ENCODE results near the gene DOCK7.

DOCK7 gene

DNA sequence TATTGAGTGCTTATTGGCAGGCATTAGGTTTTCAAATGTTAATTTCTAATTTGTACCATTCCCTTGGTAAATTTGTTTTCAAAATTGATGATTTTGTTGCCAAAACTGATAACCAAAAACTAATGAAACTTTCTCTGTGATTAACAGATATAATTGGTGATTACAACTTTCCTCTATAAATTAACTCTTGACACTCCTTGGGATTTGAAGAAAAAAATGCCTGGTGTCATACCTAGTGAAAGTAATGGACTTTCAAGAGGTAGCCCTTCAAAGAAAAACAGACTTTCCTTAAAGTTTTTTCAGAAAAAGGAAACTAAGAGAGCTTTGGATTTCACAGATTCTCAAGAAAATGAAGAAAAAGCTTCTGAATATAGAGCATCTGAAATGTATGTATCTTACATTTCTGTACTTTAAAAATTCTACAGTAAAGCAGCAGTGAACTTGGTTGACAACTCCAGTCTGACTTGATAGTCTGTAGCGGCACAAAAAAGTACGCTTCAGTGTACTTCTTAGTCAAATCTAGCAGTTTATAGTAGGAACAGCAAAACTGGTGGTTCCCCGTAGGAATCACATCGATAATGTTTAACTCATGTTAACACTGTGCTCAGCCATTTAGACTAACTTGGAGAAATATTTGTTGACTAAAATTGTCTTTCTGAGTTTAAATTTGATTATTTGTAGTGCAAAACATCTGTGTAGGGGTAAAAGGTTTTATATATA is 248.4 kb downstream of the DOCK7 start:
- DNase-seq = no peak

GRCh38 chr1:62438163-62438562 is 250.0 kb downstream of the DOCK7 start:
- no peak for DNase-seq

GRCh38 chr1:62437273-62437940 is 250.8 kb downstream of the DOCK7 start:
- DNase-seq = peak; percentile 83

GRCh38 chr1:62436466-62437272 is 251.5 kb downstream of the DOCK7 start, which contains the start of gene USP1:
Gene USP1 (plus strand): TSS chr1:62437049. CDS start chr1:62439868, 2,819 bp downstream.
- DNase-seq = peak; percentile 99

DNA sequence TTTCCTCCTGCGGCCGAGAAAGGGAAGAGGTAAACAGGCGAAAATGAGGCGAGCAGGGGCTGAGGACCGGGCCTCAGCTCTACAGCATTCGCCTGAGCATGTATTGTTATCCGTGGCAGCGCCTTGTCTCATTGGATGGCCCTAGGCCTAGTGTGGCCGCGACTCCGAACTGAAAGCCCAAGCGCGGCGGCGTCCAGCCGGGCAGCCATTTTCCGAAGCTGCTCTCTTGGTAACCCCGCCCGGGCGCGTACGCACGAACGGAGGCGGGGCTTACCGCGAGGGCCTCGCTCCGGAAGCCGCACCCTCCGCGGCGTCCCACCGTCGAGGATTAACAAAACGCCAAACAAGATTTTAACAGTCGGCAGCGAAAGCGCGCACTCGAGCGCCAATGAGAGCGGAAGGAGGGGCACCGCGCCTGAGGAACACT is 252.1 kb downstream of the DOCK7 start:
- peak; percentile 99 for DNase-seq

- DNase-seq = no peak
Measured at GRCh38 chr1:62435231-62436038, 252.8 kb downstream of the DOCK7 start.

DNA sequence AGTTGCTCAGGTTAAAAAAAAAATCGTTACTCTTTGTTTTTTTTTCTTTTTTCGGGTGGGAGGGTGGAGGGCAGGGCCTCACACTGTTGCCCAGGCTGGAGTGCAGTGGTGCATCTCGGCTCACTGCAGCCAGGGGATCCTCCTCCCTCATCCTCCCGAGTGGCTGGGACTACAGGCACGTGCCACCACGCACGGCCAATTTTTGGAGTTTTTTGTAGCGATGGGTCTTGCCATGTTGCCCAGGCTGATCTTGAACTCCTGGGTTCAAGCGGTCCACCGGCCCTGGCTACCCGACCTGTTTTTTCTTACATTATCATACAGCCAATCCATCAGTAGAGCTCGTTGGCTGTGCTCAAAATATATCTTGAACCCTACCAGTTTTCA is 253.6 kb downstream of the DOCK7 start:
- no peak for DNase-seq

DNA sequence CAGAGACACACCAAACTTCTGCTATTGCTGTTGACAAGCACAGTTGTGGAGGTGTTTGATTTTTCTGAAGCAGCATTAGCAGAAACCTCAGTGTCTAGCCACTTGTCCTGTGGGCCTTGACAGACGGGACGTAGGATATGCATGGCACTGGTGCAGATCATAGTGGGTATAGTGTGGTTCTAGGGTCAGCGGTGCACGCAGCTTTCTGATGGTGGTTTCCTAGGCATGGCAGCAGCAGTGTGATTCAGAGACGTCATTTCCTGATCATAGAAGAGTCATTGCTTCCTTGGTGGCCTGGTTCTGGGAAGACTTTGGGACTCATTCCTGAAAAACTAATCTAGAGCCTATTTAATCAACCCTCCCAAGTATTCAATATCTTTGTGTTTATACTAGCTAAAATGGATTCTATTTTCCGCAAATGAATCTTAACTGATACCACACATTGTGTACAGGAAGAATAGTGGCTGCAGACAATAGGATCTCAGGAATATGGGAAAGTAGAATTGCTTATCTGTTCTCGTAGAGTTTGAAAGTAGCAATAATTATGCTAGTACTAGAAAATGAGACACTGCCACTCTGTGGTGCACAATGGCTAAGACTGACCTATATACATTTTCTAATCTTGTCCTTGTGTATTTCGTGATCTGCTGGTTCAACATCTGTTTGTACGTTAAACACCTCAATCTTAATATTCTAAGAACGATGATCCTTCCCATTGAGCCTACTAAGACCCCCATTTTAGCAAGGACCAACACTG is 254.1 kb downstream of the DOCK7 start:
- DNase-seq = no peak

GRCh38 chr1:62429581-62429980 is 258.6 kb downstream of the DOCK7 start:
- no peak for DNase-seq

GRCh38 chr1:62428351-62428750 is 259.8 kb downstream of the DOCK7 start:
- no peak for DNase-seq

GRCh38 chr1:62426794-62427193 is 261.4 kb downstream of the DOCK7 start:
- no peak for DNase-seq

- no peak for DNase-seq
Measured at GRCh38 chr1:62426237-62426636, 261.9 kb downstream of the DOCK7 start.

- DNase-seq = no peak
Measured at GRCh38 chr1:62425041-62425440, 263.1 kb downstream of the DOCK7 start.

- no peak for DNase-seq
Measured at GRCh38 chr1:62424411-62424810, 263.8 kb downstream of the DOCK7 start.

DNA sequence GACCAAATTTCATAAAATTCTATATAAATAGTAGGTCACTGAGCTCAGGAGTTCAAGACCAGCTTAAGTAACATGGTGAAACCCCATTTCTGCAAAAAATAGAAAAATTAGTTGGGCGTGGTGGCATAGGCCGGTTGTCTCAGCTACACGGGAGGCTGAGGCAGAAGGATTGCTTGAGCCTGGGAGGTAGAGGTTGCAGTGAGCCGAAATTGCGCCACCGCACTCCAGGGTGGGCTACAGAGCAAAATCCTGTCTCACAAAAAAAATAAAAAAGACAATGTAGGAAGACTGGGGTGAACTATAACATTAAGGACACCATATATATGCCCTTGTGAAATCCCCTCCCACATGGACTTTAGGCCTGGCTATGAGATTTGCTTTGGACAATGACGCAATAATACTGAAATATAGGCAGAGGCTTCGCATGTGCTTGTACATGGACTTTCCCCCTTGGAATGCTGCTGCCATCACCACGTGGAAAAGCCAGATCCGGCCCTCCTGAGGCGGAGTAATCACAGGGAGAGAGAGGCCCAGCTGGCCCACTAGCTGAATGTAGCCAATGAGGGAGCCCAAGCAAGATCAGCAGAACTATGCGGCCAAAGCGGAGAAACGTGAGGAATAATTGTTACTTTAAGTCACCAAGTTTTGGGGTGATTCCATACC is 264.5 kb downstream of the DOCK7 start:
- DNase-seq = no peak

DNA sequence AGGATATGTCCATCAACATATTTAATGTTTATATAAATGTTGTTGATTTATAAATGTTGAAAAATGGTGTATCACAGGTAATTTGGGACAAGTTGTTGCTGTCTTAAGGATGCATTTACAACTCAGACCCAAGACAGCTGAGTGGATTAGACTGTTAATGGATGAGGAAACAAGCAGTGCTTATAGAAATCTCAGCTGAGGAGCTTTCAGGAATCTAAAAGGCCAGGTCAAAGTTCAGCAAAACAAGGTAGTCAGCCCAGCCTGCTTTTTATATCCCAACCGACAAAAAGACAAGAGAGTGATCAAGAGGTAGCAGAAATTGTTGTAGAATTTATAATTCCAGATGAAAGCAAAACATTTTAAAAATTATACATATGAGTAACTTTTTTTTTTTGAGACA is 268.0 kb downstream of the DOCK7 start:
- no peak for DNase-seq

DNA sequence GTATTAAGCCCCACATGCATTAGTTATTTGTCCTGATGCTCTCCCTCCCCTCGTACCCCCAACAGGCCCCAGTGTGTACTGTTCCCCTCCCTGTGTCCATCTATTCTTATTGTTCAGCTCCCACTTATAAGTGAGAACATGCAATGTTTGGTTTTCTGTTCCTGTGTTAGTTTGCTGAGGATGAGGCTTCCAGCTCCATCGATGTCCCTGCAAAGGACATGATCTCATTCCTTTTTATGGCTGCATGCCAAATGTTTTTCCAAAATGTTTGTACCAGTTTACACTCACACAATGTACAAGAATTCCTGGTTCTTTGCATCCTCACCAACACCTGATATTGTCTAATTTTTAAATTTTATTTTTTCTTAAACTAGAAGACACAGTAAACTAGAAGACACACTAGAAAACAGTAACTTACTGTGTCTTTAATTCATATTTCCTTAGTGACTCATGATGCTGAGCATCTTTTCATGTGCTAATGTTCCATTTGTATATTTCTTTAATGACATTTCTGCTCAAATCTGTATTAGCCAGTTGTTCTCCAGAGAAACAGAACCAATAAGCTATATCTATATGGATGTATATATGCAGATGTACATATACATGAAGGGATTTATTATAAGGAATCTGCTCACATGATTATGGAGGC is 270.7 kb downstream of the DOCK7 start:
- no peak for DNase-seq

DNA sequence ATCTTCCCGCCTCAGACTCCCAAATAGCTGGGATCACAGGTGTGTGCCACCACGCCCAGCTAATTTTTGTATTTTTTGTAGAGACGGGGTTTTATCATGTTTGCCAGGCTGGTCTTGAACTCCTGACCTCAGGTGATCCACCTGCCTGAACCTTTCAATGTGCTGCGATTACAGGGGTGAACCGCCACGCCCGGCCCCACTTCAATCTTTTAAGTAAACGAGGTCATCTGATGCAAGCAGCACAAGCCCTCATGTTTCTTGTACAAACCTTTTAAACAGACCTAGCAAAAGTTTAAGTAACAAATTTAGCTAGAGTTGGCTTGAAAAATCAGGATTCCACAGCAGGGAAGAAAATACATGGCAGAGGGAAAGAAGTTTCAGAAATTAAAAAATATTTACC is 272.5 kb downstream of the DOCK7 start:
- no peak for DNase-seq

- no peak for DNase-seq
Measured at GRCh38 chr1:62407398-62408009, 280.7 kb downstream of the DOCK7 start.

GRCh38 chr1:62406576-62406975 is 281.6 kb downstream of the DOCK7 start:
- DNase-seq = no peak

DNA sequence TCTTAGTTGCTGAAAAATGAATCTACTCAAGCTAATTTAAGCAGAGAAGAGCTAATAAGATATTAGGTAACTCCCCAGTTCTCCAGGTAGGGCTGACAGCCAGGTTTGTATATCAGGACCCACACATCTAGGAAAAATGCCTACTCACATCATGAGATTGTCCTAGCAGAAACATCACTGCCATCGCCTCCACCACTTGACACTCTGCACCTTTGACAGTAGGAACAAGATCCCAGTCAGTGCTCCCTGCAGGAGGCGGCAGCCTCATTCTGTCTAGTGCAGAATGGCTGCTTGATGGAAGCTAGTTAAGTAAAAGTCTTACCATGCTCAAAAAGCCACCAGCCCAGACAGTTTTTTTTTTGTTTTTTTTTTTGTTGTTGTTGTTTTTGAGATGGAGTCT is 282.9 kb downstream of the DOCK7 start:
- DNase-seq = no peak

Measured in activated effector memory CD4-positive, alpha-beta T cell treated with anti-CD3 and anti-CD28 coated beads, Interleukin-2, amount 50 U/mL, for 16 hours (primary cell).